Neutrophil (primary cell): Measurements from ENCODE around the gene BNC2.

Experiments used
- H3K27ac ChIP-seq: fragments of 200-600 bp; sonication (generic); 2 replicates; pipeline ENCODE4 v1.5.1; 2016; ENCODE audit warnings: mild to moderate bottlenecking, moderate library complexity
- H3K27me3 ChIP-seq: fragments of 200-600 bp; sonication (generic); 2 replicates; pipeline ENCODE4 v1.6.0; 2016; ENCODE audit warnings: mild to moderate bottlenecking
- H3K36me3 ChIP-seq: fragments of 200-600 bp; sonication (generic); 2 replicates; pipeline ENCODE4 v1.5.1; 2017
- H3K4me1 ChIP-seq, 2 experiments: fragments of 200-600 bp in 1 of 2; sonication (generic) in 1 of 2; 1 replicate in 1 of 2; 2 replicates in 1 of 2; pipeline versions ENCODE4 v1.5.1 to v1.6.1; 2013 to 2016; ENCODE audit warnings: low read depth in 1 of 2, low read length in 1 of 2, mild to moderate bottlenecking in 1 of 2, moderate library complexity in 1 of 2; ENCODE audit not compliant: control insufficient read depth in 1 of 2, insufficient read depth in 1 of 2
- H3K4me3 ChIP-seq, 2 experiments: fragments of 200-600 bp in 1 of 2; sonication (generic) in 1 of 2; 1 replicate in 1 of 2; 2 replicates in 1 of 2; pipeline ENCODE4 v1.5.1; 2013 to 2016; ENCODE audit warnings: low read depth in 1 of 2, low read length in 1 of 2, mild to moderate bottlenecking in 1 of 2, moderate library complexity in 1 of 2
- H3K9me3 ChIP-seq: fragments of 200-600 bp; sonication (generic); 2 replicates; pipeline ENCODE4 v1.5.1; 2016
- TF ChIP-seq, protein P1 (sequence below): fragments of 200-600 bp; sonication (generic); IDR thresholded peaks from 2 replicates; pipeline ENCODE4 v1.5.1; 2016; ENCODE audit warnings: antibody characterized with exemption

Gene BNC2

DNA sequence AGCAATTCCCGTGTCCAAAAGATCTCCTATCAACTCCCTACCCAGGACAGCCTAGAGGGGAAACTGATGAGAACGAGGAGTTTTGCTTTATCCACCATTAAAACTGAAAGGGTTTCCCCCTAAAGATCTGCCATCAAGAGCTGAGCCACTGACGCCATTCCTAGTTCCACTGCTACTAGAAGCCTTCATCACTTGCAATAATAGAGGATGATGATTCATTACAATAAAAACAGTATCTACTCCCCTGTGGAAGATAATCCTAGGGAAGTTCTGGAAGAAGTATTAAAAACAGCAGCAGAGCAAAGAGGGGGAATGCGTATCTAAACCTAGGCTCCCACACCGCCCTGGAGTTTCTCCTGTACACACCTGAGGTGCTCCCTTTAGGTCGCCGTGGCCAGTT, 394.5 kb downstream of the BNC2 start:
- H3K36me3 ChIP-seq: no peaks in the 10 kb centered on the region
- H3K4me3 ChIP-seq: no peak overlapping the region
- no peaks in the 10 kb centered on the region for H3K27me3 ChIP-seq
- no peak overlapping the region for H3K27ac ChIP-seq
- no peaks in the 10 kb centered on the region for H3K9me3 ChIP-seq
- TF ChIP-seq, protein P1, sequence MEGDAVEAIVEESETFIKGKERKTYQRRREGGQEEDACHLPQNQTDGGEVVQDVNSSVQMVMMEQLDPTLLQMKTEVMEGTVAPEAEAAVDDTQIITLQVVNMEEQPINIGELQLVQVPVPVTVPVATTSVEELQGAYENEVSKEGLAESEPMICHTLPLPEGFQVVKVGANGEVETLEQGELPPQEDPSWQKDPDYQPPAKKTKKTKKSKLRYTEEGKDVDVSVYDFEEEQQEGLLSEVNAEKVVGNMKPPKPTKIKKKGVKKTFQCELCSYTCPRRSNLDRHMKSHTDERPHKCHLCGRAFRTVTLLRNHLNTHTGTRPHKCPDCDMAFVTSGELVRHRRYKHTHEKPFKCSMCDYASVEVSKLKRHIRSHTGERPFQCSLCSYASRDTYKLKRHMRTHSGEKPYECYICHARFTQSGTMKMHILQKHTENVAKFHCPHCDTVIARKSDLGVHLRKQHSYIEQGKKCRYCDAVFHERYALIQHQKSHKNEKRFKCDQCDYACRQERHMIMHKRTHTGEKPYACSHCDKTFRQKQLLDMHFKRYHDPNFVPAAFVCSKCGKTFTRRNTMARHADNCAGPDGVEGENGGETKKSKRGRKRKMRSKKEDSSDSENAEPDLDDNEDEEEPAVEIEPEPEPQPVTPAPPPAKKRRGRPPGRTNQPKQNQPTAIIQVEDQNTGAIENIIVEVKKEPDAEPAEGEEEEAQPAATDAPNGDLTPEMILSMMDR: no peak
- no peaks in the 10 kb centered on the region for H3K4me1 ChIP-seq

DNA sequence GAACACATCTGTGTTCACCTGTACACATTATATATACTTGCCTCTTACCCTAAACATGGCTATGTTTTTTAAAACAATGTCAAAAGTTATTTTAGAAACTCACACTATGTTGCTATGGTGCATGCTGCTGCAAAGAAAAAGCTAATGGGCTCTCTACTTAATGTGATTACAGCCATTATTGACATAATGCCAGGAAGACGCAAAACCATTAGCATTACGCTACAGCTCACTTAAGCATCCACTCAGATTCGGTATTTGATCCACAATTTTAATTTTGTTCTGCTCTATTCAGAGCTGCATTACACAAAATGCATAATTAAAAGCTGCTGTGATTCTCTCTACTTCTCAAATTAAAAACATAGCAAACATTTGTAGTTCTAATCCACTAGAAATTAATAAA, 395.2 kb downstream of the BNC2 start:
- no peak overlapping the region for H3K4me3 ChIP-seq
- TF ChIP-seq, protein P1: no peak
- H3K27me3 ChIP-seq: no peaks in the 10 kb centered on the region
- H3K27ac ChIP-seq: no peak overlapping the region
- H3K4me1 ChIP-seq: no peaks in the 10 kb centered on the region
- H3K36me3 ChIP-seq: no peaks in the 10 kb centered on the region
- no peaks in the 10 kb centered on the region for H3K9me3 ChIP-seq

DNA sequence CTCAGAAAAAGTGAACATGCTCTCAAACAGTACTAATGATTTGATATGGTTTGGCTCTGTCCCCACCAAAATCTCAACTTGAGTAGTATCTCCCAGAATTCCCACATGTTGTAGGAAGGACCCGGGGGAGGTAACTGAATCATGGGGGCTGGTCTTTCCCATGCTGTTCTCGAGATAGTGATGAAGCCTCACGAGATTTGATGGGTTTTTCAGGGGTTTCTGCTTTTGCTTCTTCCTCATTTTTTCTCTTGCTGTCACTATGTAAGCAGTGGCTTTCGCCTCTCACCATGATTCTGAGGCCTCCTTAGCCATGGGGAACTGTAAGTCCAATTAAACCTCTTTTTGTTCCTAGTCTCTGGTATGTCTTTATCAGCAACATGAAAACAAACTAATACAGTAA, 401.3 kb downstream of the BNC2 start:
- Histone ChIP-seq H3K27ac (no peak overlapping the region), H3K4me3 (no peak overlapping the region), H3K4me1 (no peaks in the 10 kb centered on the region), H3K36me3 (no peaks in the 10 kb centered on the region), H3K9me3 (no peaks in the 10 kb centered on the region), H3K27me3 (no peaks in the 10 kb centered on the region)
- TF ChIP-seq, protein P1: no peak

DNA sequence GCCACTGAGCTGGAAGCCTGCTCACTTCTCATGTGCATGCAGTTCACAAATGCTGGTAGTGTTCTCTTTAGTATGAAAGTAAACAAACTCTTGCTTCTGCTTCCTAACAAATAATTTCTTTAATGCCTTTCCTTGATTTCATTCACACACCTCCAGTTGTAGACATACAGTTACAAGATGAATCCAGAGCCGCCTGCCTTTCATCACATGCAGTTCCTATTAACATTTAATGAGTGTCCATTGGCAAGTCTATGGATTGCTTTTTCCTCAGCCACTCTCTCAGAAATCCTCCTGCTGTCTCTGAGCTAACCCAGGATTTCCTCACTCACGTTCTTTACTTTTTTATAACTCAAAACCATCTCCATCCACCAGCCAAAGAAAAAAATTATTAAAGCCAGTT, 408.6 kb downstream of the BNC2 start:
- Histone ChIP-seq H3K27ac (no peak overlapping the region), H3K27me3 (no peaks in the 10 kb centered on the region), H3K36me3 (no peaks in the 10 kb centered on the region), H3K9me3 (no peaks in the 10 kb centered on the region), H3K4me3 (no peak overlapping the region), H3K4me1 (no peaks in the 10 kb centered on the region)
- TF ChIP-seq, protein P1: no peak

DNA sequence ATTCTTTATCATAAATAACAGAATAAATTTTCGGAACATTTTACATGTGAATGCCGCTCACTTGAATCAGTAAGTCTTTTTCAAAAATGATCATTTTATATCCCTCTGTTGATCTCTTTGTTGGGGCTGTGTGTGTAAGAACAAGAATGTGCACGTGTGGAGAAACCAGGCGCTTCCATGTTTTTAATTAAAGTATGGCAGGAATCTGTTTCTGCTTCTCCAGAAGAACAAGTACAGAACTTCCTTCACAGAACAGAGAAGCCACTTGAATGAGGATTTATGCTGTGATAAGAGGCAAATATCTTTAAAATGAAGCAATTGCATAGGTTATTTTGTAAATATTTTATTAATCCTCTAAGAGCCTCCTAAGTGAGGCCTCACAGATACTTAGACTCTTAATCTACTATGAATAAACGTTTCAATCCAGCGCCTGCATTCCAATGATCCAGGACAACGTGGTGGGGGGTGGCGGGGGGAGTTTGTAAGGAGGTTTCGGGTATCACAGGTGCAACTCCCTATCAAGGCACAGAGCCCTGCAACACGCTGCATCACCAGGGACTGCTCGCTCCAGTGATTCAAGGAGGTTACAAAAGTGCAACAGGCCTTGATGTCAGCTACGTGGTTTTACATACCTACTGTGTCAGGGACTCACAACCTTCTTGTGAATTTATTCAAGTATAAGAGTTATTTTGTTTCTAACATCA, 409.2 kb downstream of the BNC2 start:
- Histone ChIP-seq H3K9me3 (no peaks in the 10 kb centered on the region), H3K4me1 (no peaks in the 10 kb centered on the region), H3K27ac (no peak overlapping the region), H3K4me3 (no peak overlapping the region), H3K36me3 (no peaks in the 10 kb centered on the region), H3K27me3 (no peaks in the 10 kb centered on the region)
- TF ChIP-seq, protein P1: no peak
